ENCODE data around the gene CWC27.

DNA sequence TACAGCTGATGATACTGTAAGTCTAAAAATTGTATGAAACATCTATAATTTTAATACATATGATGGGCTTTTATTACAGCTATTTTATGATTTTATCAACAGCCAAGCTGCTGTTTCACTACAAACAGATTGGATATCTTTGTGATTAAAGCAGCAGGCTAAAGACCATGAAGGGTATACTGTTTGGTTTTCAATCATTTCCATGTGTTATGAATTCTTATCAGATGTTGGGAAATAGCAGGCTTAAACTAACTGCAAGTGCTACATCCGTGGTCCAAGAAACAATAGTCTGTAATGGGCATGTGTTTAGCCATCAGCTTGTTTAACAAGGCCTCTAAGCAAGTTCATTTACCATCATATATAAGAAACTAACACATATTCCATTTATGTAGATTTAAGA lies 107.5 kb downstream of the CWC27 start:
- TF ChIP-seq EZH2phosphoT487 (IDR thresholded peaks at IDR 0.05; ENCODE audit: borderline replicate concordance, low read depth) (no peak), POLR2AphosphoS5 (IDR thresholded peaks at IDR 0.05; ENCODE audit: low read depth, low read length) (no peak), NRF1 (IDR thresholded peaks at IDR 0.05; ENCODE audit: low read depth, low read length) (no peak), RXRA (IDR thresholded peaks at IDR 0.05; ENCODE audit: borderline replicate concordance, low read depth) (no peak), USF2 (IDR thresholded peaks at IDR 0.05; ENCODE audit: borderline replicate concordance, low read depth, low read length) (no peak), CTCF (IDR thresholded peaks at IDR 0.05) (no peak), MEF2A (IDR thresholded peaks at IDR 0.05; ENCODE audit: borderline replicate concordance, low read depth) (no peak), MAX (IDR thresholded peaks at IDR 0.05; ENCODE audit: low read depth) (no peak), NFIC (IDR thresholded peaks at IDR 0.05; ENCODE audit: borderline replicate concordance) (no peak), EP300 (IDR thresholded peaks at IDR 0.05; ENCODE audit: borderline replicate concordance in 1 of 2, low read depth in 1 of 2, low read length in 1 of 2) (peak in 1 of 2 experiments; percentile 86; a peak in 2 of 4 replicates), JUND (IDR thresholded peaks at IDR 0.05) (no peak), SIN3A (IDR thresholded peaks at IDR 0.05; ENCODE audit: borderline replicate concordance, low read depth, low read length) (no peak)

Measured in SK-N-SH (cell line).